HepG2 (cell line): Measurements from ENCODE around the gene PHF5A. TPM values are rescaled to one million over a fixed set of nuclear protein-coding genes. Genes with fewer than 3 reads are reported as not detected.

Experiments used
- AGO2 ChIP-seq: fragments of 200-400 bp; formaldehyde crosslinking; optimal IDR thresholded peaks from 2 replicates; pipeline ENCODE3; 2017; ENCODE audit warnings: mild to moderate bottlenecking, low read depth, low read length, moderate library complexity
- ELF3 ChIP-seq: IDR thresholded peaks from 2 replicates; pipeline ENCODE4 v1.6.1; 2016; ENCODE audit warnings: missing genetic modification reagents, missing compliant biosample characterization
- GFI1 ChIP-seq: sonication (generic); formaldehyde crosslinking; IDR thresholded peaks from 2 replicates; pipeline ENCODE4 v1.5.0; 2020; ENCODE audit warnings: missing genetic modification reagents, mild to moderate bottlenecking, borderline replicate concordance
- HINFP ChIP-seq: sonication (generic); formaldehyde crosslinking; IDR thresholded peaks from 2 replicates; pipeline ENCODE4 v1.4.0; 2020; ENCODE audit warnings: low read depth, mild to moderate bottlenecking, missing genetic modification reagents
- JUN ChIP-seq: sonication (generic); formaldehyde crosslinking; IDR thresholded peaks from 2 replicates; pipeline ENCODE4 v1.4.0; 2020; ENCODE audit warnings: mild to moderate bottlenecking, missing genetic modification reagents
- KDM2A ChIP-seq: sonication (generic); formaldehyde crosslinking; IDR thresholded peaks from 2 replicates; pipeline ENCODE4 v1.4.0; 2020; ENCODE audit warnings: low read depth, missing genetic modification reagents, borderline replicate concordance
- MATR3 ChIP-seq: sonication (generic); formaldehyde crosslinking; IDR thresholded peaks from 2 replicates; pipeline ENCODE4 v1.4.0; 2020; ENCODE audit warnings: missing genetic modification reagents
- MLLT10 ChIP-seq: sonication (generic); formaldehyde crosslinking; IDR thresholded peaks from 2 replicates; pipeline ENCODE4 v1.4.0; 2020; ENCODE audit warnings: missing genetic modification reagents
- POGZ ChIP-seq: sonication (generic); formaldehyde crosslinking; IDR thresholded peaks from 2 replicates; pipeline ENCODE4 v1.4.0; 2020; ENCODE audit warnings: mild to moderate bottlenecking, missing genetic modification reagents
- RXRA ChIP-seq: sonication (generic); formaldehyde crosslinking; IDR thresholded peaks from 2 replicates; pipeline ENCODE4 v1.5.1; 2020; ENCODE audit warnings: missing genetic modification reagents
- SMAD9 ChIP-seq: sonication (generic); formaldehyde crosslinking; IDR thresholded peaks from 2 replicates; pipeline ENCODE4 v1.5.1; 2020; ENCODE audit warnings: mild to moderate bottlenecking, missing genetic modification reagents
- SNAPC2 ChIP-seq: sonication (generic); formaldehyde crosslinking; IDR thresholded peaks from 2 replicates; pipeline ENCODE4 v1.8.1; 2022; ENCODE audit warnings: mild to moderate bottlenecking, missing genetic modification reagents
- ZBTB33 ChIP-seq: sonication (generic); formaldehyde crosslinking; IDR thresholded peaks from 2 replicates; pipeline ENCODE4 v1.4.0; 2020; ENCODE audit warnings: missing genetic modification reagents
- ZNF619 ChIP-seq: sonication (generic); formaldehyde crosslinking; IDR thresholded peaks from 2 replicates; pipeline ENCODE4 v1.4.0; 2020; ENCODE audit warnings: mild to moderate bottlenecking, missing genetic modification reagents
- ZNF691 ChIP-seq: sonication (generic); formaldehyde crosslinking; IDR thresholded peaks from 2 replicates; pipeline ENCODE4 v1.4.0; 2020; ENCODE audit warnings: missing genetic modification reagents, low read depth, mild to moderate bottlenecking, borderline replicate concordance
- ZNF737 ChIP-seq: sonication (generic); formaldehyde crosslinking; IDR thresholded peaks from 2 replicates; pipeline ENCODE4 v1.5.0; 2020; ENCODE audit warnings: missing genetic modification reagents, mild to moderate bottlenecking, borderline replicate concordance
- ZNF879 ChIP-seq: sonication (generic); formaldehyde crosslinking; IDR thresholded peaks from 2 replicates; pipeline ENCODE4 v1.8.1; 2023; ENCODE audit warnings: missing genetic modification reagents
- polyA plus RNA-seq, 8 experiments: library from polyadenylated mRNA; depleted of rRNA in 3 of 8; stranded (reverse) in 7 of 8; unstranded in 1 of 8; fragments of >200 nt; fragmentation: Illumina TruSeq in 4 of 8; extraction: Trizol in 4 of 8; gene quantifications; 2 replicates each; pipeline versions ENCODE4 v1.2.1 to v1.2.3, GENCODE V29; 2011 to 2016; ENCODE audit warnings: low read depth in 4 of 8, missing spikeins in 1 of 8, mixed read lengths in 1 of 8; ENCODE audit not compliant: insufficient read depth in 1 of 8
- total RNA-seq, 5 experiments: library from RNA; depleted of rRNA; stranded (reverse); fragments of >200 nt; fragmentation: Illumina TruSeq; extraction: Trizol; gene quantifications; 2 replicates each; pipeline ENCODE4 v1.2.3, GENCODE V29; 2016; ENCODE audit warnings: low read depth in 1 of 5
- TF ChIP-seq, protein P1 (sequence below): sonication (generic); formaldehyde crosslinking; IDR thresholded peaks from 2 replicates; pipeline ENCODE4 v1.8.1; 2023; ENCODE audit warnings: mild to moderate bottlenecking, missing genetic modification reagents
- TF ChIP-seq, protein P2 (sequence below): sonication (generic); formaldehyde crosslinking; IDR thresholded peaks from 2 replicates; pipeline ENCODE4 v1.4.0; 2020; ENCODE audit warnings: mild to moderate bottlenecking, missing genetic modification reagents

Gene PHF5A
- total and polyA plus RNA-seq, 2 of the 13 experiments (the other 11 are each of a cell fraction or from before 2014, with no cell fraction given), result 56.6 to 105 TPM

DNA sequence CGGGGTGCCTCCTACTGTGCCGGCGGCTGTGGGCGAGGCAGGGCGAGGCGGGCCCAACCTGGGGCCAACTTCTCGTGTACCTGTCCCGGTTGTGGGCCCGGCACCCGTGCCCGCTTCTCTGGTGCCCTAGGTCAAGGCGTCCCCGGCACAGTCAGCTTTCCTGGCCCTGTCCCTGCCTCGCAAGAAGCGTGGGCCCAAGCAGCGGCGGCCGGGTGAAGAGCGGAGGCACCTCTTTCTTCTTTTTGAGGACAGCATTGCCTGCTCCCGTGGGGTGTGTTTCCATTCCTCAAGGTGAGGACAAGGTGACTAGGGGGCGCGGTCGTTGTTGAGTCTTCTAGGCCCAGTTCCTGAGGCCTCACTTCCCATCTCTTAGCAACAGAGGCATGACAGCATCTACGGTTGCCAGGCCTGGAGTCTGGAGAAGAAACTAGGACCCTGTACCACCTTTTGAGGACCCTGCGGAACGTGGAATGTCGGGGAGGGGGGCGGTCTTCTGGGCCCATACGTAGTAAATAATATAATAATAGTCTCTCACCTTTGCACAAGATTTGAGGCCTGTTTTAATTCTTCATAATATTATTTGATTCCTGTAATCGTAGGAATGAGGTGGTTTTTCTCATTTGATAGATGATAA, 843 bp upstream of the PHF5A start (continued):
- TF ChIP-seq KDM2A (CRISPR knock-in tag) (no peak), ZNF737 (CRISPR knock-in tag) (peak; percentile 48; the same call in 1 of the 2 replicates), MLLT10 (CRISPR knock-in tag) (no peak), ZNF879 (peak; percentile 38; the same call in 1 of the 2 replicates), POGZ (CRISPR knock-in tag) (no peak), GFI1 (no peak), HINFP (CRISPR knock-in tag) (0 out of 2 replicates have a peak, but pooled peaks have one; percentile 34), ZBTB33 (CRISPR knock-in tag) (0 out of 2 replicates have a peak, but pooled peaks have one; percentile 0), SNAPC2 (no peak), ZNF691 (peak; percentile 55; the same call in 1 of the 2 replicates), AGO2 (peak; percentile 60), JUN (CRISPR knock-in tag) (no peak), SMAD9 (CRISPR knock-in tag) (no peak), MATR3 (CRISPR knock-in tag) (no peak), ZNF619 (CRISPR knock-in tag) (no peak), ELF3 (no peak), RXRA (peak; percentile 6)
- TF ChIP-seq, protein P1, sequence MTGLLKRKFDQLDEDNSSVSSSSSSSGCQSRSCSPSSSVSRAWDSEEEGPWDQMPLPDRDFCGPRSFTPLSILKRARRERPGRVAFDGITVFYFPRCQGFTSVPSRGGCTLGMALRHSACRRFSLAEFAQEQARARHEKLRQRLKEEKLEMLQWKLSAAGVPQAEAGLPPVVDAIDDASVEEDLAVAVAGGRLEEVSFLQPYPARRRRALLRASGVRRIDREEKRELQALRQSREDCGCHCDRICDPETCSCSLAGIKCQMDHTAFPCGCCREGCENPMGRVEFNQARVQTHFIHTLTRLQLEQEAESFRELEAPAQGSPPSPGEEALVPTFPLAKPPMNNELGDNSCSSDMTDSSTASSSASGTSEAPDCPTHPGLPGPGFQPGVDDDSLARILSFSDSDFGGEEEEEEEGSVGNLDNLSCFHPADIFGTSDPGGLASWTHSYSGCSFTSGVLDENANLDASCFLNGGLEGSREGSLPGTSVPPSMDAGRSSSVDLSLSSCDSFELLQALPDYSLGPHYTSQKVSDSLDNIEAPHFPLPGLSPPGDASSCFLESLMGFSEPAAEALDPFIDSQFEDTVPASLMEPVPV (CRISPR knock-in tag), result no peak
- TF ChIP-seq, protein P2, sequence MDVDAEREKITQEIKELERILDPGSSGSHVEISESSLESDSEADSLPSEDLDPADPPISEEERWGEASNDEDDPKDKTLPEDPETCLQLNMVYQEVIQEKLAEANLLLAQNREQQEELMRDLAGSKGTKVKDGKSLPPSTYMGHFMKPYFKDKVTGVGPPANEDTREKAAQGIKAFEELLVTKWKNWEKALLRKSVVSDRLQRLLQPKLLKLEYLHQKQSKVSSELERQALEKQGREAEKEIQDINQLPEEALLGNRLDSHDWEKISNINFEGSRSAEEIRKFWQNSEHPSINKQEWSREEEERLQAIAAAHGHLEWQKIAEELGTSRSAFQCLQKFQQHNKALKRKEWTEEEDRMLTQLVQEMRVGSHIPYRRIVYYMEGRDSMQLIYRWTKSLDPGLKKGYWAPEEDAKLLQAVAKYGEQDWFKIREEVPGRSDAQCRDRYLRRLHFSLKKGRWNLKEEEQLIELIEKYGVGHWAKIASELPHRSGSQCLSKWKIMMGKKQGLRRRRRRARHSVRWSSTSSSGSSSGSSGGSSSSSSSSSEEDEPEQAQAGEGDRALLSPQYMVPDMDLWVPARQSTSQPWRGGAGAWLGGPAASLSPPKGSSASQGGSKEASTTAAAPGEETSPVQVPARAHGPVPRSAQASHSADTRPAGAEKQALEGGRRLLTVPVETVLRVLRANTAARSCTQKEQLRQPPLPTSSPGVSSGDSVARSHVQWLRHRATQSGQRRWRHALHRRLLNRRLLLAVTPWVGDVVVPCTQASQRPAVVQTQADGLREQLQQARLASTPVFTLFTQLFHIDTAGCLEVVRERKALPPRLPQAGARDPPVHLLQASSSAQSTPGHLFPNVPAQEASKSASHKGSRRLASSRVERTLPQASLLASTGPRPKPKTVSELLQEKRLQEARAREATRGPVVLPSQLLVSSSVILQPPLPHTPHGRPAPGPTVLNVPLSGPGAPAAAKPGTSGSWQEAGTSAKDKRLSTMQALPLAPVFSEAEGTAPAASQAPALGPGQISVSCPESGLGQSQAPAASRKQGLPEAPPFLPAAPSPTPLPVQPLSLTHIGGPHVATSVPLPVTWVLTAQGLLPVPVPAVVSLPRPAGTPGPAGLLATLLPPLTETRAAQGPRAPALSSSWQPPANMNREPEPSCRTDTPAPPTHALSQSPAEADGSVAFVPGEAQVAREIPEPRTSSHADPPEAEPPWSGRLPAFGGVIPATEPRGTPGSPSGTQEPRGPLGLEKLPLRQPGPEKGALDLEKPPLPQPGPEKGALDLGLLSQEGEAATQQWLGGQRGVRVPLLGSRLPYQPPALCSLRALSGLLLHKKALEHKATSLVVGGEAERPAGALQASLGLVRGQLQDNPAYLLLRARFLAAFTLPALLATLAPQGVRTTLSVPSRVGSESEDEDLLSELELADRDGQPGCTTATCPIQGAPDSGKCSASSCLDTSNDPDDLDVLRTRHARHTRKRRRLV (CRISPR knock-in tag), result no peak
